NCI-H2107 treated with DMSO at 0.1 percent for 48 hours (cell line): Measurements from ENCODE around the gene USP6NL.

Experiments used
- DNase-seq: peaks from one replicate; lab custom pipeline; 2025; ENCODE audit not compliant: unreplicated experiment; lab: John Stamatoyannopoulos, UW

USP6NL gene

DNA sequence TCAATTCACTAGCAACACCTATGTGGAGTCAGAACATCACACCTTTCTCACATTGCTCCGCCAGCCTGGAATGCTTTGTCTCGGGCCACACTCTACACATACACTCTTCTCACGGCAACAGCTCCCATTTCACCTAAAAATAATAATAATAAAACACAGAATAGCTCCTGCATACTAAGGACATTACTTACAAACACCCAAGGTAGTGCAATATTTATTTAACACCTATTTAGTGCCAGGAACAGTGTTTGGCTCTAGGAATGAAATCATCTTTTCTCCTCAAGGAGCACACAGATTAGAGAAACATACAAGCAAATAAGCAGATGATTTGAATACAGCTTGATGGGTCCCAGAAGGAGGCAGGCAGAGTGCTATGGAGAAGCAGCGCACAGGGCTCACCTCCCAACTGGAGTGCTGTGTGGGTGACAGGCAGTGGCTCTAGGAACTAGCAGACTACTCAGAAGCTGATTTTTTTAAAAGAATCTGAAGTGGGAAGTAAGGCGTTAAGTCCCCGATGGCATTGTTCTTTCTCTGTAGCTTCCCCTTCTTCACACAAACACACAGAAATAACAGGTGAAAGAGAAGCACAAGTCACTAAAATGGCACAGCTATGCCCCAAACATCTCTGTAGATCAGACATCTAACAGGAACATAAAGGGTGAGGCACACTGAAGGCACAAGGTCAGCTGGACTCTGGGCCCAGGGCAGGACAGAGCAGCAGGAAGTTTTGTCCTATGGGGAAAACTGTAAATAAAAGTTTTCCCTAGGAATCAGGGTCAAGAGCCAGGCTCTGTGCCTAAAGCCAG is 16.7 kb downstream of the USP6NL start:
- DNase-seq = no peak

GRCh38 chr10:11593612-11594011 is 17.8 kb downstream of the USP6NL start:
- no peak for DNase-seq

DNA sequence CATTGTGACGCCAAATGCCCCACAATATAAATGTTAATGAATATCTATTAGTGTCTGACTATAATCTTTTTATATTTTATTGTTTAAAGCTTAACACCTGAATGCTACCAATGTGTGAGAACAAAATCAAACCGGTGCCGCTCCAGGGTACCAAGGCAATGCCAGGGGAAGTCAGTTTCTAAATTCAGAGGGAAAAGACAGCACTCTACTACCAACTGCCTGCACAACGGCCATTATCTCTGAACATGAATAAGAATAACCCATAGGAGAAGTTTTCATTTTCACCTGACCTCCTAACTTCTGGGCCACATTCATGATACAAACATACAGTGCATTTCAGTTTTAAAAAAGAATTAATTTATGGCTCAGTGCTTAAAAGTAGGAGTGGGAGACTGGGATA is 21.7 kb downstream of the USP6NL start:
- no peak for DNase-seq

DNA sequence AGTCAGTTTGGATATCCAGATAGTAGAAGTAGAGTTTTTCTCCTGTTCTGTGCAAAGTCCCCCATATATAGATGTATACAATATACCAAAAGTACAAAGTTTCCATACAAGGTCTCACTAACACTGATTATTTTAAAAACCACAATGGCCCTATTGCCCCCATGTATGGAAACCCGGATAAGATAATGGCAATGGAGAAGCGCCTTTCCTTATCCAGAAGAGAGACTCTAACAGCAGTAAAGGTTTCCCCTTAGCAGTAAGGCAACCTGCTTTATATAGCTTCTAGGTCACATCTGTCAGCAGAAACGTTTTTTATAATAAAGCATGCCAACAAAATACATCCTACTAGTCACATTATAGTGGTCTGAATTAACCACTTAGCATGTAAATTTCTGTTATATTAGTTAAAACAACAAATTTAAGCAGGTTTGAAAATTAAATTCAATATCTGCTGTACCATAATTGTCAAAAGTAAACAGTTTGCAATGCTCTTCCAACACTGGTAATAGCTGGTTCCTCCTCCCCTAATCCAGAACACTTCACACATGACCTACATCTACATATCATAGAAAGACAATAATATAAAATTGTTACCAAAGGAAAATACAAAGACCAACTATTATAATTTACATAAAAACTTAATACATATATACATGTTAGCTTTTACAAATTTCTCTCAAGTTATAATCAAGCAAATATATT is 22.4 kb downstream of the USP6NL start:
- no peak for DNase-seq

DNA sequence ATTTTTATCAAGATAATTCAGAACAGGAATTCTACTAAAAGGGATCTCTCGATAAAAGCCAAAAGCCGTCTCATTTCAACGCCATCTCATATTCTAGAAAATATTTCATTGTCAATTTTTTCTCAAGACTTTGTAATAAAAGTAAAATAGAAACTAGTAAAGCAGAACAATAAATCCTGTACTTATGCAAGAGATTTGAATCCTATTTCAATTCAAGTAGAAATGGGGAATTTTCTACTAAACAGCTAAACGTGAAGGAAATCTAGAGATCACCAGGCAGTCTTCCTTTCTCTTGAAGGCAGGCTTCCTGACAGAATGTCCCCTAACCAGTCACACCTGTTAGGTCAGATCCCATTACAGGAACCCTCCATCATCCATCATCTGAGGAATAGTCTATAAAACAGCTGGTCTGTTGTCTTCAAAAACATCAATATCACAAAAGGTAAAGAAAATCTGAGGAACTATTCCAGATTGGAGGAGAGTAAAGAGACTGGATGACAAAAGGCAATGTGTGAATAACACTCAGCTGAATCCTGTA is 23.7 kb downstream of the USP6NL start:
- no peak for DNase-seq

- DNase-seq = no peak
Observed at GRCh38 chr10:11586170-11586569, 25.3 kb downstream of the USP6NL start.

DNA sequence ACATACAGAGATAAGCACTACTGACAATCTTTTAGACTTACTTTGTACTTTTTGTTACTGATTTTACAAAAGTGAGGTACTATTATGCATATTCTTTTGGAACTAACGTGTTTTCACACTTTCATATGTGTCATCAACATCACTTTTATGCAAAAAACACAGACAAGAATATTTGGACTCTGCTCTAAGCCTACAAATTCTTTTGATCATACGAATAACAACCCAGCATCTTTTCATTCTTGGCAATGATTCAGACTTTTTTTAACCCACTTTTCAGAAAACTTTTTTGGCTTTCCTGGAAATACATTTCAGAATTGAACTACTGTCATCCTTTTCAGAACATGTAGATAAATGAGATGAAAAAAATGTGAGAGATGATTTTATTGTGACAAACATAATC is 30.2 kb downstream of the USP6NL start:
- DNase-seq = no peak

- no peak for DNase-seq
Observed at GRCh38 chr10:11579885-11580284, 31.6 kb downstream of the USP6NL start.

DNA sequence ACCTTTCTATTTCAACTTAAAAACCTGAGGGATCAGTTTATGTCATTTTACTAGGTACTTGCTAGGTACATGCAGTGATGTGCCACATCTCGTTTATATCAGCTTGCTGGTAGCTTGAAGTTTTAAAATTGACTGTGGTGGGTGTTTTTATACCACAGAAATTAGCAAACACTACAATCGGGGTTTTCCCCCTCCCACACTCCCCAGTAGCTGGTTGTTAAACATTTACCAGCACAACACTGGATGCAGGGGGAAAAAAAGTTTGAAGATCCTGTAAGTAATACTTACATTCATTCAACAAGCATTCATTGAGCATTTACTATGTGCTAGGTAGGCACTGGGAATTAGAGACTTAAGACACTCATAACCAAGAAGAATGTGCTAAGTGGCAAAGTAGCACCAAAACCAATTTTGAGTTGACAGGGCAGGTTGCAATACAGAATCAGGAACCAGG is 32.6 kb downstream of the USP6NL start:
- DNase-seq = no peak

- no peak for DNase-seq
Observed at GRCh38 chr10:11576092-11576809, 35.2 kb downstream of the USP6NL start.

GRCh38 chr10:11573497-11573896 is 38.0 kb downstream of the USP6NL start:
- no peak for DNase-seq

GRCh38 chr10:11570751-11571150 is 40.7 kb downstream of the USP6NL start:
- DNase-seq = no peak

DNA sequence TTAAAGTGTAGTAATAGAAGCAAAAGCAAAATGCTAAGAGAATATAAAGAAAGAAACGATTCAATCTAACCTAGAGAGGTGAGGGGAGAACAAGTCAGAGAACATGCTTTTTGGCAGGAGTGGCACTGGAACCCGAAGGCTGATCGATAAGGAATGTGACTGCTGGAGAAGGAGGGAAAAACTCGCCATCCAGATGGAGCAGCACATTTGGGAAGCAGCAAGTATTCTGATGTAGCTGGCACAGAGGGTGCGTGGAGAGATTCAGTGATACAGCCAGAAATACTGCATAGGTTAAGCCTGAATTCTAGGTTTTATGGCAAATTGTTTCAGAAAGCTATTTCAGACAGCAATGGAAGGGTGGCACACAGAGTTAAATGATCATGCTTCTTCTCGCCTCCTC is 42.0 kb downstream of the USP6NL start:
- no peak for DNase-seq

GRCh38 chr10:11568578-11568977 is 42.9 kb downstream of the USP6NL start:
- DNase-seq = no peak

DNA sequence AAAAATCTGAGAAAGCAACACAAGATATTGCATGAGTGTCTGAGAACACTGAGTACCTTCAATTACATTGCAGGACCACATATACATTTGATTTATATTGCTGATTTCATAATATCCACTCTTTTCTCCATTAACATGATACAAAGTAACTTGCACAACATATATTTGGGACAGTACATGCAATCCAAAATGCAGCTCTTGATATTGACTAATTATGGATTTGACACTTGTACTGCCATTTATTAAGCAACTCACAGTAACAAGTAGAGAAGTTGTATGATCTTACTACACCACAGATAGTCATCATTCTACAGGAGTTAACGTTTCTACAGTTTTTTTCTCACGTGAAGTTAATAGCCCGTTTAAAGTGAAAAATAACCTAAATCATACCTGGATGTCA is 46.7 kb downstream of the USP6NL start:
- DNase-seq = no peak

DNA sequence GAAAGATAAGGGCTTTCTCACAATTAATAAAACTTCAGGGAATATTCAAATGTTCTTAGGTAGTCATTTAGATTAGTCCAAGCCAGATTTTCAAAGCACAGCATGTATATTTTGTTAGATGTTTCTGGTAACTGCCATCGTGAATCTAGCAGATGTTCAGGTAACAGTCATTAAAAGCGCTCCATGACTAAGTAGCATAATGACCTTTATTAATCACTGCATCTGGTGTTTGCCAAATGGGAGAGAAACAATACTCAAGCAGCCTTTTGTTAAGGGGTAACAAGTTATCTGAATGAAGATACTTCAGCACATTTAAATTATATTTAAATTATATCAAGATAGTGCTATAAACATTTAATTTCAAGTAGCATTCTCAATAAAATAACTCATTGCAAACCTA is 47.5 kb downstream of the USP6NL start:
- DNase-seq = no peak

DNA sequence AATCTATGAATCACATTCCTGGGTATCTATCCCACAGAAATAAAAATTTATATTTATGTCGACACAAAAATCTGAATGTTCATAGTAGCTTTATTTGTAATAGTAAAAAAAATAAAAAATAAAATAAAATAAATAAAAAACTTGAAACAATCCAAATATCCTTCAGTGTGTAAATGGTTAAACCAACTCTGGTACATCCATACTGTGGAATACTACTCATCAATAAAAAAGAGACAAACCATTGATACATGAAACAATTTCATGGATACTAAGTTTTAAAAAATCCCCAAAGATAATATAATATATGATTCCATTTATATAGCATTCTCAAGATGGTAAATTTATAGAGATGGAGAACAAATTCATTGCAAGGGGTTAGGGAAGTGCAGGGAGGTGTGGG is 48.6 kb downstream of the USP6NL start:
- DNase-seq = no peak

DNA sequence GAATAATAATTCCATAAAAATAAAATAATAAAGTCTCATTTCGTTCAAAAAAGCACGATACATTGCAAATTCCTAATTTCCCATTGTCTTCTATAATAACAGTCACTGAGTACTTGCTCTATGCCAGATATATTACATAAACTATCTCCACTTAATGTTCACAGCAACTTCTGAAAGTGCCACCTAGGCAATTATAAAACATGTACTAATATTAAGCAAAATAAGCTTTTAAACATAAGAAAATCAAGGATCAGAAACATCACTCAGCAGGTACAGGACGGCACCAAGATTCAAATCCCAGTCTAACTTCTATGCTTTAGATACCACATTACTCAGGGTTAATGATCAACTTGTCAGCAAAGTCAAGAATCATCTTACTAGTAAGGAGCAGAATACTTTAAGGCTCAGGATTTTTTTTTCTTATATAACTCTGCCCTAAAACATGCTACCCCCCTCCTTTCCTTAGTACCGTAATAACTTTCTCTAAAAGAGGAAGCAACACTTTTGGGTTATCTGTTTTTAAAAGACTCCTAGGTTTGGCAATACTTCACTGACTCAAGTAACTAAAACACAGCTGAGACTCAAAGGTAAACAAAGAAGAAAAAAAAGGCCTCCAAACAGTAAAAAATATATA is 51.3 kb downstream of the USP6NL start:
- no peak for DNase-seq

GRCh38 chr10:11557967-11558366 is 53.5 kb downstream of the USP6NL start:
- no peak for DNase-seq

DNA sequence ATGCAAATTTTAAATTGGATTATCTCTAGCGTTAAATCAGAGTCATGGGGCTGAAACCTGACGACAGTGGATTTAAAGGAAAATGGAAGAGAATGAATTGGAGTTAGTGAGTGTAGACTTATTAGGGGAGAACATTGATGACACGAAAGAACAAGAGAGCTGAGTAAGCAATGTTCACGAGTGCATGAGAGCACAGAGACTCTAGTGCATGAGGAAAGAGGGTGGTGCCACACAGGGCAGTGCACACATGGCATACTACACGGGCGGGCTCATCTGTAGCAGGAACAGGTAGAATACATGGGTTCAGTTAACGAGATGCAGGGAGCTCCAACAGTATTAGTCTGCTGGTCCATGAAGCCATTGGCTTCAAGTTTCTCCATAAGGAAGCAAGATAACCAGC is 53.9 kb downstream of the USP6NL start:
- DNase-seq = no peak

DNA sequence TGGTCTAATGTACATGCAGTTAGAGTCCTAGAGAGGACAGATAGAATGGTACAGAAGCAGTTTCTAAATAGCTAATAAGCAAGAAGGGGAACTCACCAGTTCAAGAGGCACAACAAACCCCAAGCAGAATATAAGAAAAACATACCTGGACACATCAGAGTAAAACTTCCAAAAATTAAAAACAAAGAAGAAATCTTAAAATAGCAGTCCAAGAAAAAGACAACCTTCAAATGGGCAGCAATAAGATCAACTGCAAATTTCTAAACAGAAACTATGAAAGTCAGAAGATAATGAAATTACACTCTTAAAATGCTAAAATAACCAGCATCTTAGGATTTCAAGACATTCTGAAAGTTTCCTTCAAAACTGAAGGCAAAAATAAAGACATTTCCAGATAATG is 55.9 kb downstream of the USP6NL start:
- no peak for DNase-seq
